Measurements from ENCODE around the gene SUSD2. TPM values are rescaled to one million over a fixed set of nuclear protein-coding genes. Genes with fewer than 3 reads are reported as not detected.

Gene SUSD2
- total RNA-seq, 2 experiments from 2014 or later, result 0.38 to 0.54 TPM

- H3K27ac ChIP-seq (ENCODE audit: low read depth, low read length, poor library complexity, severe bottlenecking), result no peak overlapping the region
- H3K36me3 ChIP-seq (ENCODE audit: insufficient read depth, low read length), result peaks cover 15% of the 10 kb centered on the region; the same call in 1 of the 2 replicates
- peaks cover 24% of the 10 kb centered on the region for H3K4me1 ChIP-seq (ENCODE audit: insufficient read depth, low read length, poor library complexity, severe bottlenecking)
- H2AFZ ChIP-seq (ENCODE audit: low read length), result no peak overlapping the region
- H3K4me3 ChIP-seq (ENCODE audit: low read depth, low read length, poor library complexity, severe bottlenecking), result no peak overlapping the region
- no peaks in the 10 kb centered on the region for H3K9me3 ChIP-seq (ENCODE audit: low read length)
- no TSS peak for BruUV-seq (replicated peaks)
- no peaks in the 10 kb centered on the region for H3K79me2 ChIP-seq (ENCODE audit: insufficient read depth, low read depth, low read length)
- TF ChIP-seq EZH2phosphoT487 (IDR thresholded peaks at IDR 0.05; ENCODE audit: borderline replicate concordance, low read depth, low read length) (no peak), CTCF (conservative IDR thresholded peaks at IDR 0.05; ENCODE audit: low read length) (no peak)
- H3K9me2 ChIP-seq (ENCODE audit: insufficient read depth, low read length), result no peaks in the 10 kb centered on the region
- no peak for DNase-seq (ENCODE audit: low spot score)
- CTCF ChIA-PET (ENCODE audit: unreplicated experiment), result no interaction called here
- intact Hi-C loops (cut with micrococcal nuclease; ENCODE audit: unreplicated experiment), result no loop called here
- H4K20me1 ChIP-seq (ENCODE audit: insufficient read depth, low read length), result no peaks in the 10 kb centered on the region
- POLR2A ChIA-PET, result interaction anchor here (0.9 kb wide), 1 partner anchor 11 kb away, joined by 3 read pairs; no protein-coding TSS in a partner anchor
- H3K4me2 ChIP-seq (ENCODE audit: low read length), result no peak overlapping the region
These were observed 19.8 kb upstream of the SUSD2 start for GRCh38 chr22:24161485-24161884.

- no peak overlapping the region for H2AFZ ChIP-seq (ENCODE audit: low read length)
- no peak overlapping the region for H3K4me3 ChIP-seq (ENCODE audit: low read depth, low read length, poor library complexity, severe bottlenecking)
- H3K4me2 ChIP-seq (ENCODE audit: low read length), result no peak overlapping the region; the same call in 1 of the 2 replicates
- no peaks in the 10 kb centered on the region for H4K20me1 ChIP-seq (ENCODE audit: insufficient read depth, low read length)
- CTCF ChIA-PET (ENCODE audit: unreplicated experiment), result no interaction called here
- no TSS peak for BruUV-seq (replicated peaks)
- H3K4me1 ChIP-seq (ENCODE audit: insufficient read depth, low read length, poor library complexity, severe bottlenecking), result peaks cover 24% of the 10 kb centered on the region
- H3K9me3 ChIP-seq (ENCODE audit: low read length), result no peaks in the 10 kb centered on the region
- intact Hi-C loops (cut with micrococcal nuclease; ENCODE audit: unreplicated experiment), result no loop called here
- DNase-seq (ENCODE audit: low spot score), result no peak
- TF ChIP-seq CTCF (conservative IDR thresholded peaks at IDR 0.05; ENCODE audit: low read length) (no peak), EZH2phosphoT487 (IDR thresholded peaks at IDR 0.05; ENCODE audit: borderline replicate concordance, low read depth, low read length) (no peak)
- no peaks in the 10 kb centered on the region for H3K79me2 ChIP-seq (ENCODE audit: insufficient read depth, low read depth, low read length)
- no peak overlapping the region for H3K27ac ChIP-seq (ENCODE audit: low read depth, low read length, poor library complexity, severe bottlenecking)
- no peaks in the 10 kb centered on the region for H3K9me2 ChIP-seq (ENCODE audit: insufficient read depth, low read length)
- POLR2A ChIA-PET, result no interaction called here
- peaks cover 18% of the 10 kb centered on the region; the same call in 1 of the 2 replicates for H3K36me3 ChIP-seq (ENCODE audit: insufficient read depth, low read length)
These were observed 19.4 kb upstream of the SUSD2 start for GRCh38 chr22:24161909-24162308.

GRCh38 chr22:24162436-24162835, 18.9 kb upstream of the SUSD2 start:
- Histone ChIP-seq H3K4me3 (ENCODE audit: low read depth, low read length, poor library complexity, severe bottlenecking) (no peak overlapping the region), H3K36me3 (ENCODE audit: insufficient read depth, low read length) (peaks cover 22% of the 10 kb centered on the region; the same call in 1 of the 2 replicates), H3K9me2 (ENCODE audit: insufficient read depth, low read length) (no peaks in the 10 kb centered on the region), H2AFZ (ENCODE audit: low read length) (no peak overlapping the region), H3K9me3 (ENCODE audit: low read length) (no peaks in the 10 kb centered on the region), H3K4me1 (ENCODE audit: insufficient read depth, low read length, poor library complexity, severe bottlenecking) (peaks cover 20% of the 10 kb centered on the region), H3K79me2 (ENCODE audit: insufficient read depth, low read depth, low read length) (no peaks in the 10 kb centered on the region), H4K20me1 (ENCODE audit: insufficient read depth, low read length) (no peaks in the 10 kb centered on the region), H3K27ac (ENCODE audit: low read depth, low read length, poor library complexity, severe bottlenecking) (no peak overlapping the region), H3K4me2 (ENCODE audit: low read length) (no peak overlapping the region; the same call in 1 of the 2 replicates)
- TF ChIP-seq CTCF (conservative IDR thresholded peaks at IDR 0.05; ENCODE audit: low read length), result no peak
- POLR2A ChIA-PET, result no interaction called here
- intact Hi-C loops (cut with micrococcal nuclease; ENCODE audit: unreplicated experiment), result no loop called here
- DNase-seq (ENCODE audit: low spot score), result no peak
- BruUV-seq (replicated peaks), result no TSS peak
- CTCF ChIA-PET (ENCODE audit: unreplicated experiment), result no interaction called here
